LNCAP (cell line): ENCODE data around the gene MAN1C1.

Experiments used
- CTCF ChIP-seq: fragments of 450-650 bp; IDR thresholded peaks from 2 replicates; pipeline ENCODE4 v1.5.1; 2017; ENCODE audit warnings: mild to moderate bottlenecking

The MAN1C1 gene

GRCh38 chr1:25744140-25744581 lies 127.6 kb downstream of the MAN1C1 start:
- TF ChIP-seq CTCF = peak; percentile 21; the same call in 1 of the 2 replicates

GRCh38 chr1:25744636-25745425 lies 128.2 kb downstream of the MAN1C1 start:
- no peak for TF ChIP-seq CTCF

GRCh38 chr1:25746299-25747045 lies 129.9 kb downstream of the MAN1C1 start:
- TF ChIP-seq CTCF = no peak

- no peak for TF ChIP-seq CTCF
These were observed 130.6 kb downstream of the MAN1C1 start for GRCh38 chr1:25747046-25747719.

- no peak for TF ChIP-seq CTCF
These were observed 132.1 kb downstream of the MAN1C1 start for GRCh38 chr1:25748531-25749205.

GRCh38 chr1:25750923-25751605 lies 134.5 kb downstream of the MAN1C1 start:
- TF ChIP-seq CTCF = no peak
